GM12878 (cell line): ENCODE results near the gene BATF. TPM values are rescaled to one million over a fixed set of nuclear protein-coding genes. Genes with fewer than 3 reads are reported as not detected.

Experiments used
- ATAC-seq: fragments of 200-7000 bp; cut with Tn5 transposase; 3 replicates; pipeline ENCODE4 v1.9.1; 2020; ENCODE audit warnings: mild to moderate bottlenecking, moderate library complexity
- BruUV-seq: library from RNA; stranded (reverse); fragments of 400-500 nt; replicated peaks from 2 replicates; lab custom pipeline; 2021; lab: Mats Ljungman, UMichigan
- CTCF ChIA-PET: fragments of 300-600 bp; sonication (Branson Sonifier 250); formaldehyde crosslinking; extraction: SDS; loops from one replicate; lab custom pipeline; 2021; ENCODE audit warnings: inconsistent platforms; lab: Yijun Ruan, JAX
- POLR2A ChIA-PET: fragments of 350-600 bp; formaldehyde crosslinking; extraction: SDS; loops from one replicate; lab custom pipeline; 2021; ENCODE audit warnings: inconsistent platforms; lab: Charles Lee
- RAD21 ChIA-PET: fragments of 300-600 bp; sonication (Branson Sonifier 250); formaldehyde crosslinking; loops from one replicate; lab custom pipeline; 2023; ENCODE audit warnings: antibody characterized with exemption; ENCODE audit not compliant: unreplicated experiment; lab: Charles Lee
- SMC1A ChIA-PET: fragments of 300-600 bp; sonication (Branson Sonifier 250); formaldehyde crosslinking; loops from one replicate; lab custom pipeline; 2023; ENCODE audit not compliant: unreplicated experiment, uncharacterized antibody; lab: Charles Lee
- DNase-seq: peaks from one replicate; pipeline ENCODE4 v3.0.0-alpha.2; 2011; ENCODE audit warnings: low read depth, low spot score
- FAIRE-seq: peaks from 3 replicates; lab custom pipeline; 2011; peaks lifted over from hg19 to GRCh38; lab: Jason Lieb, UNC
- H2AFZ ChIP-seq: 2 replicates; pipeline ENCODE4 v1.6.0; 2011; ENCODE audit warnings: low read depth, low read length, control low read depth; ENCODE audit not compliant: control insufficient read depth
- H3K27ac ChIP-seq: 2 replicates; pipeline ENCODE4 v1.5.1; 2011; ENCODE audit warnings: control low read depth; ENCODE audit not compliant: control insufficient read depth, insufficient read depth
- H3K27me3 ChIP-seq, 2 experiments: replicated peaks in 1 of 2; 2 replicates each; pipeline versions ENCODE4 v1.6.0 to v1.6.1; 2011; ENCODE audit warnings: low read length in 1 of 2; ENCODE audit not compliant: control insufficient read depth in 2 of 2, insufficient read depth in 2 of 2
- H3K36me3 ChIP-seq, 2 experiments: 2 replicates each; pipeline ENCODE4 v1.5.1; 2011; ENCODE audit warnings: low read length in 1 of 2; ENCODE audit not compliant: control insufficient read depth in 2 of 2, insufficient read depth in 2 of 2
- H3K4me1 ChIP-seq: 2 replicates; pipeline ENCODE4 v1.6.1; 2011; ENCODE audit warnings: mild to moderate bottlenecking, low read length, moderate library complexity, mixed read lengths; ENCODE audit not compliant: control insufficient read depth, insufficient read depth
- H3K4me2 ChIP-seq: 2 replicates; pipeline ENCODE4 v1.6.0; 2011; ENCODE audit warnings: control low read depth; ENCODE audit not compliant: control insufficient read depth, insufficient read depth
- H3K4me3 ChIP-seq: fragments of 200-600 bp; sonication (generic); 2 replicates; pipeline ENCODE4 v1.5.1; 2016
- H3K79me2 ChIP-seq: 2 replicates; pipeline ENCODE4 v1.6.0; 2011; ENCODE audit warnings: low read length; ENCODE audit not compliant: control insufficient read depth, insufficient read depth
- H3K9ac ChIP-seq: 2 replicates; pipeline ENCODE4 v1.8.0; 2011; ENCODE audit warnings: low read length, control low read depth, mixed read lengths; ENCODE audit not compliant: control insufficient read depth, insufficient read depth
- H3K9me3 ChIP-seq: replicated peaks from 3 replicates; pipeline ENCODE4 v1.5.1; 2011; ENCODE audit warnings: mild to moderate bottlenecking, low read length; ENCODE audit not compliant: control insufficient read depth, insufficient read depth
- H4K20me1 ChIP-seq: 2 replicates; pipeline ENCODE4 v1.6.0; 2011; ENCODE audit not compliant: control insufficient read depth, insufficient read depth
- BCL3 ChIP-seq: IDR thresholded peaks from 2 replicates; pipeline ENCODE4 v1.6.1; 2011; ENCODE audit warnings: borderline replicate concordance, low read depth, mild to moderate bottlenecking, moderate library complexity, low read length; ENCODE audit not compliant: insufficient read depth, poor library complexity, severe bottlenecking
- BMI1 ChIP-seq: fragments of 450-650 bp; IDR thresholded peaks from 2 replicates; pipeline ENCODE4 v1.6.1; 2016; ENCODE audit warnings: mild to moderate bottlenecking, moderate library complexity, borderline replicate concordance
- BRCA1 ChIP-seq: IDR thresholded peaks from 2 replicates; pipeline ENCODE4 v1.6.1; 2011; ENCODE audit warnings: low read depth, low read length, improper control_type of control experiment
- DPF2 ChIP-seq: fragments of 450-650 bp; IDR thresholded peaks from 2 replicates; pipeline ENCODE4 v1.6.1; 2017; ENCODE audit warnings: mild to moderate bottlenecking
- EGR1 ChIP-seq, 2 experiments: IDR thresholded peaks; 1 replicate in 1 of 2; 2 replicates in 1 of 2; pipeline ENCODE4 v1.6.1; 2011 to 2012; ENCODE audit warnings: low read depth in 2 of 2, low read length in 2 of 2, borderline replicate concordance in 1 of 2, mild to moderate bottlenecking in 1 of 2, moderate library complexity in 1 of 2
- GABPA ChIP-seq: IDR thresholded peaks from 2 replicates; pipeline ENCODE4 v1.6.1; 2014; ENCODE audit warnings: antibody characterized with exemption, low read depth, mild to moderate bottlenecking, inconsistent platforms
- LARP7 ChIP-seq: fragments of 450-650 bp; IDR thresholded peaks from 2 replicates; pipeline ENCODE4 v1.6.1; 2017; ENCODE audit warnings: mild to moderate bottlenecking
- MEF2A ChIP-seq: IDR thresholded peaks from 2 replicates; pipeline ENCODE4 v1.6.1; 2011; ENCODE audit warnings: low read depth, mild to moderate bottlenecking, low read length, moderate library complexity; ENCODE audit not compliant: insufficient read depth
- MTA2 ChIP-seq: fragments of 450-650 bp; IDR thresholded peaks from 2 replicates; pipeline ENCODE4 v1.6.1; 2016; ENCODE audit warnings: low read depth, mild to moderate bottlenecking, moderate library complexity
- NBN ChIP-seq: fragments of 450-650 bp; IDR thresholded peaks from 2 replicates; pipeline ENCODE4 v1.6.1; 2016
- NFIC ChIP-seq: IDR thresholded peaks from 2 replicates; pipeline ENCODE4 v1.6.1; 2012; ENCODE audit warnings: low read depth, mild to moderate bottlenecking, inconsistent platforms, low read length, moderate library complexity
- NR2C1 ChIP-seq: fragments of 450-650 bp; IDR thresholded peaks from 2 replicates; pipeline ENCODE4 v1.6.1; 2017; ENCODE audit warnings: antibody characterized with exemption, mild to moderate bottlenecking, moderate library complexity
- PML ChIP-seq: IDR thresholded peaks from 2 replicates; pipeline ENCODE4 v1.6.1; 2012; ENCODE audit warnings: low read length, inconsistent platforms
- POLR2AphosphoS5 ChIP-seq: IDR thresholded peaks from 2 replicates; pipeline ENCODE4 v1.6.1; 2011; ENCODE audit warnings: mild to moderate bottlenecking, low read length, inconsistent platforms
- SMARCA5 ChIP-seq: fragments of 450-650 bp; IDR thresholded peaks from 2 replicates; pipeline ENCODE4 v1.6.1; 2017; ENCODE audit warnings: mild to moderate bottlenecking
- ZBTB33 ChIP-seq: fragments of 450-650 bp; IDR thresholded peaks from 2 replicates; pipeline ENCODE4 v1.6.1; 2017; ENCODE audit warnings: mild to moderate bottlenecking
- ZNF217 ChIP-seq: fragments of 450-650 bp; IDR thresholded peaks from 2 replicates; pipeline ENCODE4 v1.6.1; 2017; ENCODE audit warnings: antibody characterized with exemption, mild to moderate bottlenecking
- WGBS: methylation state at CpG from one replicate; pipeline ENCODE4 v1.1.6; 2016; ENCODE audit warnings: low lambda C conversion rate; ENCODE audit not compliant: insufficient replicate concordance, insufficient coverage; ENCODE audit errors: missing lambda C conversion rate; 5-methylcytosine and 5-hydroxymethylcytosine counted together
- in situ Hi-C: fragments of 300-500 bp; cut with MboI; formaldehyde crosslinking; loops from 9 replicates; pipeline ENCODE4 v1.14.3; 2018; ENCODE audit warnings: mixed read lengths
- intact Hi-C: fragments of 100-400 bp; cut with micrococcal nuclease; formaldehyde crosslinking; loops from one replicate; pipeline ENCODE4 v1.14.2; 2022; ENCODE audit not compliant: unreplicated experiment
- polyA plus RNA-seq, 11 experiments: library from polyadenylated mRNA; depleted of rRNA in 4 of 11; unstranded in 6 of 11; stranded (reverse) in 5 of 11; fragments of >200 nt; fragmentation: Nextera tagmentation in 4 of 11; fragmentation: Illumina TruSeq in 1 of 11; extraction: Ambion mirVana in 4 of 11; extraction: Trizol in 1 of 11; gene quantifications; 1 replicate in 1 of 11; 2 replicates in 10 of 11; pipeline versions ENCODE4 v1.2.1 to v1.2.3, GENCODE V29; 2011 to 2016; ENCODE audit warnings: inconsistent platforms in 2 of 11, missing spikeins in 2 of 11, low read depth in 1 of 11
- total RNA-seq, 4 experiments: library from RNA; depleted of rRNA in 3 of 4; stranded (reverse); fragments of >200 nt in 3 of 4; fragmentation: Illumina TruSeq in 1 of 4; extraction: Trizol in 1 of 4; gene quantifications; 2 replicates each; pipeline versions ENCODE4 v1.2.1 to v1.2.3, GENCODE V29; 2013 to 2021

BATF gene
- total and polyA plus RNA-seq, 10 of the 15 experiments (the other 5 are each of a cell fraction or from before 2014, with no cell fraction given) = 10.0 to 154 (median 103) TPM

- TF ChIP-seq ZBTB33 = peak; percentile 96
- TF ChIP-seq PML = peak; percentile 12; the same call in 1 of the 2 replicates
- 0 out of 2 replicates have a peak, but pooled peaks have one; percentile 26 for TF ChIP-seq LARP7
- TF ChIP-seq NBN = peak; percentile 29; the same call in 1 of the 2 replicates
- TF ChIP-seq POLR2AphosphoS5 = no peak
Observed at GRCh38 chr14:75492832-75493591, 29.3 kb upstream of the BATF start (continued).

- H3K27ac ChIP-seq = peak overlapping the region; percentile 45
- ChIA-PET POLR2A (interaction anchor here (0.7 to 16.2 kb wide), 6 partner anchors 9 to 73 kb away, joined by 3 to 385 read pairs (median 3); partner anchors contain the start of gene BATF), CTCF (interaction anchor here (0.6 to 19.8 kb wide), 10 partner anchors 14 to 308 kb away, joined by 3 to 520 read pairs (median 4); partner anchors contain the start of genes BATF, ERG28 and TTLL5), RAD21 (interaction anchor here (0.6 to 18.1 kb wide), 8 partner anchors 14 to 184 kb away, joined by 3 to 645 read pairs (median 8); partner anchors contain the start of gene BATF), SMC1A (interaction anchor here (0.6 to 16.1 kb wide), 11 partner anchors 27 to 367 kb away, joined by 3 to 619 read pairs (median 4); partner anchors contain the start of genes BATF and NEK9)
- no peak overlapping the region for H2AFZ ChIP-seq
- H3K4me2 ChIP-seq = no peak overlapping the region; the same call in 1 of the 2 replicates
- H3K79me2 ChIP-seq = no peaks in the 10 kb centered on the region
- H3K4me1 ChIP-seq = peaks cover 71% of the 10 kb centered on the region
- ATAC-seq (peak; percentile 53), FAIRE-seq (no peak), DNase-seq (no peak)
- in situ Hi-C loops = no loop called here
- H4K20me1 ChIP-seq = no peaks in the 10 kb centered on the region
- H3K27me3 ChIP-seq = no peaks in the 10 kb centered on the region
- H3K9me3 ChIP-seq = no peaks in the 10 kb centered on the region
- no TSS peak for BruUV-seq
- H3K36me3 ChIP-seq = no peaks in the 10 kb centered on the region
- no peak overlapping the region for H3K4me3 ChIP-seq
- no peak overlapping the region for H3K9ac ChIP-seq
- WGBS = 41% methylated on average over 8 of the region's 8 CpGs
- intact Hi-C loops = loop anchor here (10.0 kb wide), 1 partner anchor 51 kb away; no protein-coding TSS in a partner anchor
- TF ChIP-seq ZNF217 (0 out of 2 replicates have a peak, but pooled peaks have one; percentile 54), NFIC (no peak; the same call in 1 of the 2 replicates), BMI1 (0 out of 2 replicates have a peak, but pooled peaks have one; percentile 22), GABPA (no peak), NBN (0 out of 2 replicates have a peak, but pooled peaks have one; percentile 8), NR2C1 (no peak), BRCA1 (no peak), SMARCA5 (no peak), DPF2 (peak; percentile 40; the same call in 1 of the 2 replicates), EGR1 (IDR thresholded peaks at IDR 0.05; ENCODE audit: borderline replicate concordance in 1 of 2, low read depth in 2 of 2, low read length in 2 of 2) (peak in 1 of 2 experiments; percentile 28; a peak in 1 of 3 replicates), MTA2 (peak; percentile 46; the same call in 1 of the 2 replicates), MEF2A (no peak), BCL3 (peak; percentile 89)
Observed at GRCh38 chr14:75493592-75494087, 28.6 kb upstream of the BATF start.
